Measurements from ENCODE around the gene PAQR6.

PAQR6 gene

DNA sequence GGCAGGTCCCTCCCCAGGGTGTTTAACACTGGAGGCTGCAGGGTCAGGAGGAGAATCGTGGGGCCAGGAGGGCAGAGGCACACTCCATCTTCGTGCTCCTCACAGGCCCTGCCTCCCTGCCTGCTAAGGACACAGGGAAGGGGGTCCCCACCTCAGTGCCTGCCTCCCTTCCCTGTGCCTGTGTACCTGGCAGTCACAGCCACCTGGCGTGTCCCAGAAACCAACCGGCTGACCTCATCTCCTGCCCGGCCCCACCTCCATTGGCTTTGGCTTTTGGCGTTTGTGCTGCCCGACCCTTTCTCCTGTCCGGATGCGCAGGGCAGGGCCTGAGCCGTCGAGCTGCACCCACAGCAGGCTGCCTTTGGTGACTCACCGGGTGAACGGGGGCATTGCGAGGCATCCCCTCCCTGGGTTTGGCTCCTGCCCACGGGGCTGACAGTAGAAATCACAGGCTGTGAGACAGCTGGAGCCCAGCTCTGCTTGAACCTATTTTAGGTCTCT, 6.5 kb downstream of the PAQR6 start:
- no peaks in the 10 kb centered on the region for H3K9me3 ChIP-seq (ENCODE audit: severe bottlenecking)
- peak overlapping the region; percentile 41 for H3K27ac ChIP-seq (ENCODE audit: poor library complexity, severe bottlenecking)
- peaks cover 7% of the 10 kb centered on the region; the same call in 1 of the 2 replicates for H3K36me3 ChIP-seq (ENCODE audit: low read depth)
- peak; percentile 84 for ATAC-seq (ENCODE audit: low read depth)
- H3K4me3 ChIP-seq (ENCODE audit: severe bottlenecking): no peak overlapping the region
- TF ChIP-seq, protein P1, sequence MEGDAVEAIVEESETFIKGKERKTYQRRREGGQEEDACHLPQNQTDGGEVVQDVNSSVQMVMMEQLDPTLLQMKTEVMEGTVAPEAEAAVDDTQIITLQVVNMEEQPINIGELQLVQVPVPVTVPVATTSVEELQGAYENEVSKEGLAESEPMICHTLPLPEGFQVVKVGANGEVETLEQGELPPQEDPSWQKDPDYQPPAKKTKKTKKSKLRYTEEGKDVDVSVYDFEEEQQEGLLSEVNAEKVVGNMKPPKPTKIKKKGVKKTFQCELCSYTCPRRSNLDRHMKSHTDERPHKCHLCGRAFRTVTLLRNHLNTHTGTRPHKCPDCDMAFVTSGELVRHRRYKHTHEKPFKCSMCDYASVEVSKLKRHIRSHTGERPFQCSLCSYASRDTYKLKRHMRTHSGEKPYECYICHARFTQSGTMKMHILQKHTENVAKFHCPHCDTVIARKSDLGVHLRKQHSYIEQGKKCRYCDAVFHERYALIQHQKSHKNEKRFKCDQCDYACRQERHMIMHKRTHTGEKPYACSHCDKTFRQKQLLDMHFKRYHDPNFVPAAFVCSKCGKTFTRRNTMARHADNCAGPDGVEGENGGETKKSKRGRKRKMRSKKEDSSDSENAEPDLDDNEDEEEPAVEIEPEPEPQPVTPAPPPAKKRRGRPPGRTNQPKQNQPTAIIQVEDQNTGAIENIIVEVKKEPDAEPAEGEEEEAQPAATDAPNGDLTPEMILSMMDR (IDR thresholded peaks at IDR 0.05; ENCODE audit: poor library complexity, severe bottlenecking): no peak
- H3K27me3 ChIP-seq (ENCODE audit: insufficient read depth, poor library complexity, severe bottlenecking): peaks cover 6% of the 10 kb centered on the region
- peak; percentile 88 for DNase-seq (ENCODE audit: low spot score)
- peaks cover 10% of the 10 kb centered on the region for H3K4me1 ChIP-seq (ENCODE audit: insufficient read depth, poor library complexity, severe bottlenecking)

DNA sequence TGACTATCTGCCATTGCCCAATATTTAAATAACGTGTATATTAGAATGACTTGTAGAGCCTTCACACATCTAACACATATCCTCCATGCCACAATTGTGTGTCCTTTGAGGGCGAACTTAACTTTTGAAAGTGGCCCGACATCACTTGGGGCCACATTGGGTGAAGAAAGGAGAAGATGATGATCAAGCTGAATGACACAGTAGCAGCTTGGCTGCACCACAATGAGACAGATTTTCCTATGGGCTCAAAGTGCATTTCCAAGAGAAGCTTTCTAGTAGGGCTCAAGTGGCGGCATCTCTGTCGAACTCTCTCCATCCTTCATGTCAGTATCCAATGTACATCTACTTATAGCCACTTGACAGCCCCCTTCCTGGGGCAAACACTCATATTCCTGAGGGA, 9.6 kb downstream of the PAQR6 start:
- Histone ChIP-seq H3K36me3 (ENCODE audit: low read depth) (peaks cover 14% of the 10 kb centered on the region), H3K4me1 (ENCODE audit: insufficient read depth, poor library complexity, severe bottlenecking) (peaks cover 10% of the 10 kb centered on the region), H3K27me3 (ENCODE audit: insufficient read depth, poor library complexity, severe bottlenecking) (no peaks in the 10 kb centered on the region), H3K4me3 (ENCODE audit: severe bottlenecking) (no peak overlapping the region), H3K9me3 (ENCODE audit: severe bottlenecking) (no peaks in the 10 kb centered on the region), H3K27ac (ENCODE audit: poor library complexity, severe bottlenecking) (no peak overlapping the region)
- DNase-seq (ENCODE audit: low spot score) (no peak), ATAC-seq (ENCODE audit: low read depth) (no peak)
- TF ChIP-seq, protein P1 (IDR thresholded peaks at IDR 0.05; ENCODE audit: poor library complexity, severe bottlenecking): no peak

DNA sequence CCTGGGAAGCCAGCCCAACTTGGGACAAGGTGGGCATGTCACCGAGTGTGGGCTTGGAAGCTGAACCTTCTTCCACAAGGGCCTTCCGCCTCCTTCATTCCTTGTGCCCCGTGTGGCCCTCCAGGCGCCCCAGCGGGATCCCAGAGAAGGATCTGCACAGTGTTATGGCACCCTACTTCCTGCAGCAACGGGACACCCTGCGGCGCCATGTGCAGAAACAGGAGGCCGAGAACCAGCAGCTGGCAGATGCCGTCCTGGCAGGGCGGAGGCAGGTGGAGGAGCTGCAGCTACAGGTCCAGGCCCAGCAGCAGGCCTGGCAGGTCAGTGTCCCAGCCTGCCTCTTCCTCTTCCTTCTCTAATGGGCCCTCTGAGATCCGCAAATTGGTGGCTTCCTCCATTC, 11.7 kb downstream of the PAQR6 start:
- TF ChIP-seq, protein P1 (IDR thresholded peaks at IDR 0.05; ENCODE audit: poor library complexity, severe bottlenecking): no peak
- DNase-seq (ENCODE audit: low spot score) (no peak), ATAC-seq (ENCODE audit: low read depth) (no peak)
- no peaks in the 10 kb centered on the region for H3K9me3 ChIP-seq (ENCODE audit: severe bottlenecking)
- H3K36me3 ChIP-seq (ENCODE audit: low read depth): peaks cover 14% of the 10 kb centered on the region
- no peaks in the 10 kb centered on the region for H3K4me1 ChIP-seq (ENCODE audit: insufficient read depth, poor library complexity, severe bottlenecking)
- no peaks in the 10 kb centered on the region for H3K27me3 ChIP-seq (ENCODE audit: insufficient read depth, poor library complexity, severe bottlenecking)
- H3K27ac ChIP-seq (ENCODE audit: poor library complexity, severe bottlenecking): no peak overlapping the region
- H3K4me3 ChIP-seq (ENCODE audit: severe bottlenecking): no peak overlapping the region

DNA sequence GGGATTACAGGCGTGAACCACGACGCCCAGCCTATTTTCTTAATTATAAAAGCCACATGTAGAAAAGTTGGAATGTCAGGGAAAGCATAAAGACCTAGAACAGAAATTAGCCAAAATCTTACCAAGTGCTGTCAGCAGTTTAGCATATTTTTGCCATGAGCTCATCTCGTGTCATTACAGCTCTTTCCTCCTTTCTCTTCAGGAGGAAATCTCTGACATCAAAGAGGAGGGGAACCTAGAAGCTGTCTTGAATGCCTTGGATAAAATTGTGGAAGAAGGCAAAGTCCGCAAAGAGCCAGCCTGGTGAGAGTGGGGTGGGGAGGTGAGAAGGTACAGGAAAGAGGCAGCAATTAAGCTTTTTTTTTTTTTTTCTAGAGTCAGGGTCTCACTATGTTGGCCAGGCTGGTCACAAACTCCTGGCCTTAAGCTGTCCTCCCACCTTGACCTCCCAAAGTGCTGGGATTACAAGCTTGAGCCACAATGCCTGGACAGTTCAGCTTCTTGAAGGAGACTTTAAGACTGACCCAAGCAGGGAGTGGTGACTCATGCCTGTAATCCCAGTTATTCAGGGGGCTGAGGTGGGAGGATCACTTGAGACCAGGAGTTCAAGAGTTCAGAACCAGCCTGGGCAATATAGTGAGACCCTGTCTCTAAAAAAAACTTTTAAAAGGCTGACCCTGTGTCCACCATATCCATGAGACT, 14.3 kb downstream of the PAQR6 start:
- Histone ChIP-seq H3K9me3 (ENCODE audit: severe bottlenecking) (no peaks in the 10 kb centered on the region), H3K27me3 (ENCODE audit: insufficient read depth, poor library complexity, severe bottlenecking) (no peaks in the 10 kb centered on the region), H3K27ac (ENCODE audit: poor library complexity, severe bottlenecking) (peak overlapping the region; percentile 19), H3K36me3 (ENCODE audit: low read depth) (peaks cover 15% of the 10 kb centered on the region), H3K4me1 (ENCODE audit: insufficient read depth, poor library complexity, severe bottlenecking) (no peaks in the 10 kb centered on the region), H3K4me3 (ENCODE audit: severe bottlenecking) (no peak overlapping the region)
- ATAC-seq (ENCODE audit: low read depth) (peak; percentile 38; the same call in 1 of the 3 replicates), DNase-seq (ENCODE audit: low spot score) (no peak)
- TF ChIP-seq, protein P1 (IDR thresholded peaks at IDR 0.05; ENCODE audit: poor library complexity, severe bottlenecking): no peak
